KMS-11 (cell line): Measurements from ENCODE around the gene RNF144A.

ENCODE experiments used
- H2AFZ ChIP-seq: fragments of 200-600 bp; sonication (generic); 2 replicates; pipeline ENCODE4 v1.6.1; 2016; ENCODE audit warnings: antibody characterized with exemption, mixed run types, low read depth
- H3K27ac ChIP-seq: fragments of 200-600 bp; sonication (generic); 2 replicates; pipeline ENCODE4 v1.6.1; 2016; ENCODE audit warnings: mild to moderate bottlenecking, mixed run types
- H3K27me3 ChIP-seq: fragments of 200-600 bp; sonication (generic); 2 replicates; pipeline ENCODE4 v1.6.1; 2017; ENCODE audit warnings: mild to moderate bottlenecking, low read depth, mixed run types, moderate library complexity; ENCODE audit not compliant: insufficient read depth
- H3K36me3 ChIP-seq: fragments of 200-600 bp; sonication (generic); 2 replicates; pipeline ENCODE4 v1.6.1; 2017; ENCODE audit warnings: mild to moderate bottlenecking, mixed run types; ENCODE audit not compliant: insufficient read depth
- H3K4me1 ChIP-seq: fragments of 200-600 bp; sonication (generic); 2 replicates; pipeline ENCODE4 v1.6.1; 2016; ENCODE audit warnings: mild to moderate bottlenecking, low read depth, mixed run types; ENCODE audit not compliant: poor library complexity, severe bottlenecking
- H3K4me2 ChIP-seq: fragments of 200-600 bp; sonication (generic); 2 replicates; pipeline ENCODE4 v1.7.0; 2016; ENCODE audit warnings: mild to moderate bottlenecking, mixed run types
- H3K4me3 ChIP-seq: fragments of 200-600 bp; sonication (generic); IDR thresholded peaks from 2 replicates; pipeline ENCODE4 v1.6.1; 2017; ENCODE audit warnings: low read depth, low read length, mixed read lengths; ENCODE audit not compliant: insufficient read depth
- H3K79me2 ChIP-seq: fragments of 200-600 bp; sonication (generic); 2 replicates; pipeline ENCODE4 v1.6.1; 2016; ENCODE audit warnings: low read depth, mixed run types; ENCODE audit not compliant: insufficient read depth
- H3K9ac ChIP-seq: fragments of 200-600 bp; sonication (generic); 2 replicates; pipeline ENCODE4 v1.6.1; 2016; ENCODE audit warnings: mild to moderate bottlenecking, mixed run types
- H4K20me1 ChIP-seq: fragments of 200-600 bp; sonication (generic); 2 replicates; pipeline ENCODE4 v1.6.1; 2016; ENCODE audit warnings: mild to moderate bottlenecking, mixed run types; ENCODE audit not compliant: insufficient read depth
- TF ChIP-seq, protein P1 (sequence below): fragments of 200-600 bp; sonication (generic); conservative IDR thresholded peaks from 2 replicates; pipeline ENCODE4 v1.6.1; 2017; ENCODE audit warnings: low read depth, mild to moderate bottlenecking, antibody characterized with exemption, low read length, moderate library complexity, mixed read lengths

Gene RNF144A

DNA sequence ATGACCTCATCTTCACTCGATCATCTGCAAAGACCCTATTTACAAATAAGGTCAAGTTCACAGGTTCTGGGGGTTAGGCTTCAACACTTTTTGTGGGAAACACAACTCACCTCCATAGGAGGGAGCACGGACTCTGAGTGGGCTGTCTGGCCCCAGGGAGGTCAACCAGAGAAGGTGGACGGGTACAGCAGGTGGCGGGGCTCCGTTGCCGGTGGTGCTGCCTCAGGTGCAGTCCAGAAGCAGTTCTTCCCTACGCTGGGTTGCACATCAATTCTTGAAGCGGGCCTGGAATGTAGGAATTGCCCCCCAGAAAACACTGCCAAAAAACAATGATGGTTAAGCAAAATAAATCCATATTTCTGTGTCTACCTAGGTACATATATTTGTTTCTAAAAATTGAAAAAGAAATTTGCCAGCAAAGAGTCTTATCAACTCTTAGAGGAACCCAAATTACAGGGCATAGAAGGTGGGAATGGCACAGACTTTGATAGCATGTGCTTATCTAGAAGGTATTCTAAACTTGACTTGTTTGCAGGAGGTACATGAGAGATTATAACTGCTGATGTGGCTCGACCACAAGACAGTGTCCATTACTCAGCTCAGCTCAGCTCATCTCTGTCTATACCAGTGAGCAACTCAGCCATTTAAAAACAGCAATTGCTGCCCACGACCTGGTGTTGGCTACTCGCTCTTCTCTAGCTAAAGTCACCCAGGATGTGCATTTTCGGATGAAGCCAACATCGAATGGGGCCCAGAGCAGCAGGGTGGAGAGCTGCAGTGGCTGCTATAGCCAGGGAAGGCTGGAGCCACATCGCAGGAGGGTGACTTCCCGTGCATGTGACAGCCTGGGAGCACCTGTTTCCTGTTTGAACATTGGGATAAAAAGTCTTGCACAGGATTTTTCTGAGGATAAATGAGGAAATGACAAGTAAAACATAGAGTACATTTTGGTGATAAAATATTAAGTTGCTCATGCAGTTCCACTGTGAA lies 128.7 kb downstream of the RNF144A start:
- H2AFZ ChIP-seq, result no peak overlapping the region
- no peaks in the 10 kb centered on the region for H4K20me1 ChIP-seq
- H3K9ac ChIP-seq, result no peak overlapping the region
- no peaks in the 10 kb centered on the region for H3K79me2 ChIP-seq
- H3K4me2 ChIP-seq, result no peak overlapping the region
- no peak overlapping the region for H3K4me3 ChIP-seq
- H3K27me3 ChIP-seq, result no peaks in the 10 kb centered on the region
- no peaks in the 10 kb centered on the region for H3K36me3 ChIP-seq
- TF ChIP-seq, protein P1, sequence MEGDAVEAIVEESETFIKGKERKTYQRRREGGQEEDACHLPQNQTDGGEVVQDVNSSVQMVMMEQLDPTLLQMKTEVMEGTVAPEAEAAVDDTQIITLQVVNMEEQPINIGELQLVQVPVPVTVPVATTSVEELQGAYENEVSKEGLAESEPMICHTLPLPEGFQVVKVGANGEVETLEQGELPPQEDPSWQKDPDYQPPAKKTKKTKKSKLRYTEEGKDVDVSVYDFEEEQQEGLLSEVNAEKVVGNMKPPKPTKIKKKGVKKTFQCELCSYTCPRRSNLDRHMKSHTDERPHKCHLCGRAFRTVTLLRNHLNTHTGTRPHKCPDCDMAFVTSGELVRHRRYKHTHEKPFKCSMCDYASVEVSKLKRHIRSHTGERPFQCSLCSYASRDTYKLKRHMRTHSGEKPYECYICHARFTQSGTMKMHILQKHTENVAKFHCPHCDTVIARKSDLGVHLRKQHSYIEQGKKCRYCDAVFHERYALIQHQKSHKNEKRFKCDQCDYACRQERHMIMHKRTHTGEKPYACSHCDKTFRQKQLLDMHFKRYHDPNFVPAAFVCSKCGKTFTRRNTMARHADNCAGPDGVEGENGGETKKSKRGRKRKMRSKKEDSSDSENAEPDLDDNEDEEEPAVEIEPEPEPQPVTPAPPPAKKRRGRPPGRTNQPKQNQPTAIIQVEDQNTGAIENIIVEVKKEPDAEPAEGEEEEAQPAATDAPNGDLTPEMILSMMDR, result no peak
- H3K27ac ChIP-seq, result no peak overlapping the region
- H3K4me1 ChIP-seq, result no peaks in the 10 kb centered on the region

DNA sequence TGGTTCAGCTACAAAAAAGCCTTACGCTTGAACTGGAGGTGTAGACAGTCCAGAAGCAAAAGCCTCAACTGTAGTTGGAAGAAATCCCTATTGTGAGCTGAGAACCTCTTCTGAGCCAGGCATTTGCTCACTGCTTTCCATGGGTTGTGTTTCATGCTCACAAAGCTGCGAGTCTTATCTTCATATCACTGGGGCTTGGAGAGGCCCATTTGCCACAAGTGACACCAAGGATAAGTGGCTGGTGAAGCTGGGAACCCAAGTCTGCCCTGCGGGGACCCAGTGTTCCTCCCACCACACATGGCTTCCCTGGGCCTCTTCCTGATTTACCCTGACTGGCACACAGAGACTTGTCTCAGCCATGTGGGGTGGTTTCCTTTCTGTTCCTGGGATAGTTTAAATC lies 130.4 kb downstream of the RNF144A start:
- H3K79me2 ChIP-seq, result no peaks in the 10 kb centered on the region
- H3K9ac ChIP-seq, result no peak overlapping the region
- no peaks in the 10 kb centered on the region for H4K20me1 ChIP-seq
- no peaks in the 10 kb centered on the region for H3K27me3 ChIP-seq
- no peak overlapping the region for H3K27ac ChIP-seq
- TF ChIP-seq, protein P1, result no peak
- H3K36me3 ChIP-seq, result no peaks in the 10 kb centered on the region
- H3K4me2 ChIP-seq, result no peak overlapping the region
- H3K4me1 ChIP-seq, result no peaks in the 10 kb centered on the region
- no peak overlapping the region for H3K4me3 ChIP-seq
- no peak overlapping the region for H2AFZ ChIP-seq

DNA sequence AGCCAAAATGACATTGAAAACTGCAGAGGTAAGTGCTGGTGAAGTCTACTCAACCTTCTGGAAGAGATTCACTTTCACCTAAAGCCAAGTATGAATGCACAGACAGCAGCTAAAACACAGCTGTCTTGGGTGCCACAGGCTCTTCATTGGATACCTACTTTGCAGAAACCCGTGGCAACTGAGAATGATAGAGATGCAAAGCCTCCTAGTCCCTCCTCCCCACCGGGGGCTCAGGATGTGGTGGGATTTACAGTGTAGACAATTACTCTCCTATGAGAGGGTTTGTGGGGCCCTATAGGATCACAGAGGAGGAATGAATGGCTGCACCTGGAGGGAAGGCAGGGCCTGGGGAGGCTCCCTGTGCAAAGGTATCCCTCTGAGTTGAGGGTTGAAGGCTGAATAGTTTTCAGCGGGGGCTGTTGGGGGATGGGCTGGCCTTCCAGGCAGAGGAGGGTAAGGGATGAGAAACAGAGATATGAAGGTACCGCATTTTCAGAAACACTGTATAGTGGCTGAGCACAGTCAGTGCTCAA lies 131.6 kb downstream of the RNF144A start:
- no peaks in the 10 kb centered on the region for H3K79me2 ChIP-seq
- H3K4me3 ChIP-seq, result no peak overlapping the region
- H2AFZ ChIP-seq, result no peak overlapping the region
- no peak overlapping the region for H3K27ac ChIP-seq
- H3K4me2 ChIP-seq, result no peak overlapping the region
- H3K27me3 ChIP-seq, result no peaks in the 10 kb centered on the region
- H3K36me3 ChIP-seq, result no peaks in the 10 kb centered on the region
- TF ChIP-seq, protein P1, result no peak
- no peak overlapping the region for H3K9ac ChIP-seq
- H3K4me1 ChIP-seq, result no peaks in the 10 kb centered on the region
- no peaks in the 10 kb centered on the region for H4K20me1 ChIP-seq

DNA sequence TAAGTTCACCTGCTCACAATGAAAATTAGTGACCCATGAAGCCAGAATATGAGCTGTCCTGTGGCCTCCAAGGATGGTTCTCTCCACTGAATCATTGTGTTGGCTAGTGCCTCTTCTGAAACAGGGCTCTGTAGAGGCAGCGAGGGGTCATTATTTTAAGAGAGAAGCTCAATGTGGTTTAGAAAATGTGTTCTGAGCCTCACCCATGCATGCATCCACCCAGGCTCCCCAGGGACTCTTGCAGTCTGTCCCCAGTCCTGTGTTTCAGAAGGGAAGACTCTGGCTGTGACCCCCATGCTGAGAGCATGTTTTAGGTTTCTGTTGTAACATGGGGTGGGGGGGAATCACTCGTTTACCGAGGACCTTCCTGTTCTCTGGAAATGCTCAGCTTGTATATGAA lies 135.2 kb downstream of the RNF144A start:
- Histone ChIP-seq H3K4me3 (no peak overlapping the region), H3K27me3 (no peaks in the 10 kb centered on the region), H3K79me2 (no peaks in the 10 kb centered on the region), H3K4me1 (no peaks in the 10 kb centered on the region), H3K36me3 (no peaks in the 10 kb centered on the region), H2AFZ (no peak overlapping the region), H3K4me2 (no peak overlapping the region), H3K27ac (no peak overlapping the region), H3K9ac (no peak overlapping the region), H4K20me1 (no peaks in the 10 kb centered on the region)
- TF ChIP-seq, protein P1, result no peak
